Measurements from ENCODE around the gene DNAJC15.

DNAJC15 gene

GRCh38 chr13:43083750-43084149 is 60.4 kb downstream of the DNAJC15 start:
- DNase-seq (ENCODE audit: low read depth, low spot score), result no peak
- no peak overlapping the region for H3K4me3 ChIP-seq (ENCODE audit: low read depth, low read length)
- POLR2A ChIA-PET, result no interaction called here
- TF ChIP-seq CTCF (IDR thresholded peaks at IDR 0.05; ENCODE audit: insufficient read depth, low read length, missing control alignments), result no peak
- CTCF ChIA-PET, result interaction anchor here (0.8 to 7.3 kb wide), 14 partner anchors 10 to 795 kb away, joined by 3 to 55 read pairs (median 6); partner anchors contain the start of genes CCDC122, ENOX1 and LACC1

- CTCF ChIA-PET, result interaction anchor here (0.8 to 7.3 kb wide), 22 partner anchors 9 to 806 kb away, joined by 3 to 55 read pairs (median 5); partner anchors contain the start of genes CCDC122, ENOX1 and LACC1
- TF ChIP-seq CTCF (IDR thresholded peaks at IDR 0.05; ENCODE audit: insufficient read depth, low read length, missing control alignments), result no peak
- DNase-seq (ENCODE audit: low read depth, low spot score), result no peak
- POLR2A ChIA-PET, result no interaction called here
- no peak overlapping the region for H3K4me3 ChIP-seq (ENCODE audit: low read depth, low read length)
Measured at GRCh38 chr13:43085545-43085944, 62.2 kb downstream of the DNAJC15 start.

DNA sequence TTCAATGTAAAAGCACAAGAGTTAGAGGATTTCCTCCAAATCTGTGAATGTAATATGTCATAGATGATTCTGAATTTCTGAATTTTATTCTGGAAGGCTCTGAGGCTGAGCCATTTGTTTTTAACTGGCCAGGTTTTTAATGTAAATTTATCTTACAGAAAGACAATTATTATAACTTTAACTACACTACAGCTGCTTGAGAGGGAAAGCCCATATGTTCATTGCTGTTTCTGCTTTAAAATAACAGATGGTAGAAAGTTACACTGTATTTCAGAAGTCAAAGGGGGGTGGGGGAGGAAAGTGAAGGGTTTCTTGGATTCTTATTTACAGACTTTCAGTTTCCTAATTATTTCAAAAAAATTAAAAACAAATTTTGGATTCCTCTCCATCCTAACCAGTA is 62.8 kb downstream of the DNAJC15 start:
- H3K4me3 ChIP-seq (ENCODE audit: low read depth, low read length), result no peak overlapping the region
- ChIA-PET CTCF (interaction anchor here (0.8 to 7.3 kb wide), 15 partner anchors 9 to 789 kb away, joined by 3 to 55 read pairs (median 5); no protein-coding TSS in a partner anchor), POLR2A (no interaction called here)
- no peak for TF ChIP-seq CTCF (IDR thresholded peaks at IDR 0.05; ENCODE audit: insufficient read depth, low read length, missing control alignments)
- DNase-seq (ENCODE audit: low read depth, low spot score), result no peak

DNA sequence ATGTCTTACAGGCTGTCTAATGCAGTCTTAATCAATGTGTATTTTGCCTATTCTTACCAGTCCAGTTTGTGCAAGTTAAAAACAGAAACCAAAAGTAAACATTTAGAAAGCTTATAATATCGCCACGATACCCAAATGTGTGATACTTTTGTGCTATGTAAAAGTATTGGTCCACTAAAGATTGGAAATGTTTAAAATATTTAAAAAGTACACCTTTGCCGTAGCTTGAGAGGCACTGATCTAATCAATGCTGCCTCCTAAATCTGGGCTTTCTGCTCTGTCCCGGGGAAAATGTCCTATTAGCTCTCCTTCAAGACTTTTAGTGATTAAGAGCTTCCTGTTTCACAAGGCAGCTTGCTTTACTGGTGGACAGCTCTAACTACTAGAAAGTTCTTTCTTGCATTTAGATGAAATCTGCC is 64.7 kb downstream of the DNAJC15 start:
- POLR2A ChIA-PET, result no interaction called here
- H3K4me3 ChIP-seq (ENCODE audit: low read depth, low read length), result no peak overlapping the region
- CTCF ChIA-PET, result interaction anchor here (1.0 to 7.3 kb wide), 3 partner anchors 120 to 717 kb away, joined by 3 to 55 read pairs (median 23); no protein-coding TSS in a partner anchor
- no peak for TF ChIP-seq CTCF (IDR thresholded peaks at IDR 0.05; ENCODE audit: insufficient read depth, low read length, missing control alignments)
- DNase-seq (ENCODE audit: low read depth, low spot score), result no peak

DNA sequence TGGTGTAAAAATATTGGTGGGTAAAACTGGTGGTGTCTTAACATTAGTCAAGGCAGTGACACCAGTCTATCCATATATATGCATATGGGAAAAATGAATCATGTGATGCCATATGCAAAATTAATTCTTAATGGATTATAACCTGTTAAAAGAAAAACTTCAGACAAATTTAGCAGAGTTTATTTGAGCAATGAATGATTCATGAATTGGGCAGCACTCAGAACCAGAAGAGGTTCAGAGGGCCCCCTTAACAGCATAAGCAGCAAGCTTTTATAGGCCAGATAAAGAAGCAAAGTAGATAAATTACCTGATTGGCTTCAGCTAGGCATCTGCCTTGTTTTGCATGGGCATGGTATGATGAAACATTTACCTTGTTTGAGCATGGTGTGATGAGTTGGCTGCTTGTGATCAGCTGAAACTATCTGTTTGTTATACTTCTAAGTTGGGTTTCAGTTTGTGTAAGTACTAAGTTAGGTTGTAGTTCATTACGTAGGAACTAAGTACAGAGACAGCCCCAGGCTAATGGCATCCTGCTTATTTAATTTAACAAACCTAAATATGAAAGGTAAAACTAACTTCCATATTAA is 66.6 kb downstream of the DNAJC15 start:
- H3K4me3 ChIP-seq (ENCODE audit: low read depth, low read length), result no peak overlapping the region
- TF ChIP-seq CTCF (IDR thresholded peaks at IDR 0.05; ENCODE audit: insufficient read depth, low read length, missing control alignments), result no peak
- ChIA-PET POLR2A (no interaction called here), CTCF (no interaction called here)
- DNase-seq (ENCODE audit: low read depth, low spot score), result no peak

DNA sequence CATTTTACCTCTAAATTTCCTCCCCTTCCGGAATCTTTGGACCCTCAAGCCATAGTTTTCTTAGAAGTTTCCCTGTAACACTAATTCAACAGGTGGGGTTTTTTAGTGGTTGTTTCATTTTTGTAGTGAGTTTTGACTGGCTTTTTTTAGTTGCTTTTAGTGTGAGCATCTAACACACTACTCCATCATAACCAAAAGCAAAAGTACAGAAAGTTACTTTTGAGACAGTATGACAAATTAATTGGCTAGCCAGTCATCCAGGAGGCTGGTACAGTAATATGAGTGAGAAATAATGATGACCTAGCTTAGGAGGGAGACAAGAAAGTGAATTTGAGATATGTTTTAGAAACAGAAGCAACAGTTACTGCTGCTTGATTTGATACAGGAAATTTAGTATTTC is 71.5 kb downstream of the DNAJC15 start:
- H3K4me3 ChIP-seq (ENCODE audit: low read depth, low read length), result no peak overlapping the region
- POLR2A ChIA-PET, result interaction anchor here (1.1 kb wide), 1 partner anchor 784 kb away, joined by 4 read pairs; no protein-coding TSS in a partner anchor
- CTCF ChIA-PET, result interaction anchor here (0.8 to 1.9 kb wide), 4 partner anchors 8 to 710 kb away, joined by 3 to 7 read pairs (median 4); no protein-coding TSS in a partner anchor

More for the DNA sequence above, 71.5 kb downstream of the DNAJC15 start:
- DNase-seq (ENCODE audit: low read depth, low spot score), result no peak
- no peak for TF ChIP-seq CTCF (IDR thresholded peaks at IDR 0.05; ENCODE audit: insufficient read depth, low read length, missing control alignments)
